Thoracic aorta (tissue), 2 donors: Measurements from ENCODE around the gene SSC5D. TPM values are rescaled to one million over a fixed set of nuclear protein-coding genes. Genes with fewer than 3 reads are reported as not detected.

Experiments
- ATAC-seq: fragments of 150-250 bp; one replicate; pipeline ENCODE4 v1.8.0; 2017; ENCODE audit warnings: low read depth; ENCODE audit not compliant: insufficient number of reproducible peaks, low FRiP score
- DNase-seq: peaks from one replicate; pipeline ENCODE4 v3.0.0-alpha.2; 2020; ENCODE audit warnings: low spot score
- H3K27ac ChIP-seq, 2 donors: fragments of 200-600 bp; sonication (generic); 1 replicate in 1 of 2; 2 replicates in 1 of 2; pipeline ENCODE4 v1.5.1; 2016; ENCODE audit warnings: mild to moderate bottlenecking in 2 of 2, moderate library complexity in 2 of 2
- H3K27me3 ChIP-seq: fragments of 200-600 bp; sonication (generic); replicated peaks from 2 replicates; pipeline ENCODE4 v1.6.0; 2016; ENCODE audit warnings: mild to moderate bottlenecking; ENCODE audit not compliant: insufficient read depth
- H3K36me3 ChIP-seq: fragments of 200-600 bp; sonication (generic); one replicate; pipeline ENCODE4 v1.5.1; 2016
- H3K4me1 ChIP-seq, 2 donors: fragments of 200-600 bp; sonication (generic); 1 replicate in 1 of 2; 2 replicates in 1 of 2; pipeline versions ENCODE4 v1.5.1 to v1.6.0; 2016; ENCODE audit warnings: low read depth in 2 of 2, mild to moderate bottlenecking in 1 of 2; ENCODE audit not compliant: control insufficient read depth in 1 of 2
- H3K4me3 ChIP-seq: fragments of 200-600 bp; sonication (generic); 2 replicates; pipeline ENCODE4 v1.5.1; 2016; ENCODE audit warnings: mild to moderate bottlenecking
- H3K9me3 ChIP-seq: fragments of 200-600 bp; sonication (generic); 2 replicates; pipeline ENCODE4 v1.5.1; 2016
- total RNA-seq, 2 donors: library from RNA; depleted of rRNA; stranded (reverse); fragments of >200 nt; gene quantifications; one replicate each; pipeline versions ENCODE4 v1.1.0 to v1.2.3, GENCODE V29; 2016
- TF ChIP-seq, protein P1 (sequence below): fragments of 200-600 bp; sonication (generic); IDR thresholded peaks from one replicate; pipeline ENCODE4 v1.5.1; 2019; ENCODE audit warnings: antibody characterized with exemption

Gene SSC5D
- total RNA-seq, 2 donors from 2014 or later = 4.3 to 58.3 TPM

DNA sequence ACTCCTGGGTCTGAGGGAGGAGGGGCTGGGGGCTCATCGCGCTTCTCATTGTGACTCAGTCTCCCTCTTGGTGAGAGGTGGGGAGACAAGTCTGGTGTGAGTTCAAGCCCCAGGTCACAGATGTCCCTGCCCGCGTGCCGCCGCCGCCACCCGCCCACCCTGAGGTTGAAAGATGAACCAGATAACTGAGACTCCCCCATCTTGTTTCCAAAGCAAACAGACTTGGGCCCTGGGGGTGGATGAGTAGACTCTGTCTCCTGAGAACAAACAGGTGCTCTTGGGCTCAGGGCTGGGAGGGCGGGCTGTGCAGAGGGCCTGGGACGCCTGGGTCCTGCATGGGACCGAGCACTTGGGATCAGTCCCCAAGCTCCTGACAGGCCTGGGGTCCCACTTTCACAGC lies 48.1 kb downstream of the SSC5D start:
- TF ChIP-seq, protein P1, sequence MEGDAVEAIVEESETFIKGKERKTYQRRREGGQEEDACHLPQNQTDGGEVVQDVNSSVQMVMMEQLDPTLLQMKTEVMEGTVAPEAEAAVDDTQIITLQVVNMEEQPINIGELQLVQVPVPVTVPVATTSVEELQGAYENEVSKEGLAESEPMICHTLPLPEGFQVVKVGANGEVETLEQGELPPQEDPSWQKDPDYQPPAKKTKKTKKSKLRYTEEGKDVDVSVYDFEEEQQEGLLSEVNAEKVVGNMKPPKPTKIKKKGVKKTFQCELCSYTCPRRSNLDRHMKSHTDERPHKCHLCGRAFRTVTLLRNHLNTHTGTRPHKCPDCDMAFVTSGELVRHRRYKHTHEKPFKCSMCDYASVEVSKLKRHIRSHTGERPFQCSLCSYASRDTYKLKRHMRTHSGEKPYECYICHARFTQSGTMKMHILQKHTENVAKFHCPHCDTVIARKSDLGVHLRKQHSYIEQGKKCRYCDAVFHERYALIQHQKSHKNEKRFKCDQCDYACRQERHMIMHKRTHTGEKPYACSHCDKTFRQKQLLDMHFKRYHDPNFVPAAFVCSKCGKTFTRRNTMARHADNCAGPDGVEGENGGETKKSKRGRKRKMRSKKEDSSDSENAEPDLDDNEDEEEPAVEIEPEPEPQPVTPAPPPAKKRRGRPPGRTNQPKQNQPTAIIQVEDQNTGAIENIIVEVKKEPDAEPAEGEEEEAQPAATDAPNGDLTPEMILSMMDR = no peak
- Histone ChIP-seq H3K36me3 (no peaks in the 10 kb centered on the region), H3K27ac (no peak overlapping the region), H3K27me3 (no peaks in the 10 kb centered on the region), H3K4me1 (no peaks in the 10 kb centered on the region), H3K4me3 (no peak overlapping the region), H3K9me3 (no peaks in the 10 kb centered on the region)
- ATAC-seq = no peak
- no peak for DNase-seq

DNA sequence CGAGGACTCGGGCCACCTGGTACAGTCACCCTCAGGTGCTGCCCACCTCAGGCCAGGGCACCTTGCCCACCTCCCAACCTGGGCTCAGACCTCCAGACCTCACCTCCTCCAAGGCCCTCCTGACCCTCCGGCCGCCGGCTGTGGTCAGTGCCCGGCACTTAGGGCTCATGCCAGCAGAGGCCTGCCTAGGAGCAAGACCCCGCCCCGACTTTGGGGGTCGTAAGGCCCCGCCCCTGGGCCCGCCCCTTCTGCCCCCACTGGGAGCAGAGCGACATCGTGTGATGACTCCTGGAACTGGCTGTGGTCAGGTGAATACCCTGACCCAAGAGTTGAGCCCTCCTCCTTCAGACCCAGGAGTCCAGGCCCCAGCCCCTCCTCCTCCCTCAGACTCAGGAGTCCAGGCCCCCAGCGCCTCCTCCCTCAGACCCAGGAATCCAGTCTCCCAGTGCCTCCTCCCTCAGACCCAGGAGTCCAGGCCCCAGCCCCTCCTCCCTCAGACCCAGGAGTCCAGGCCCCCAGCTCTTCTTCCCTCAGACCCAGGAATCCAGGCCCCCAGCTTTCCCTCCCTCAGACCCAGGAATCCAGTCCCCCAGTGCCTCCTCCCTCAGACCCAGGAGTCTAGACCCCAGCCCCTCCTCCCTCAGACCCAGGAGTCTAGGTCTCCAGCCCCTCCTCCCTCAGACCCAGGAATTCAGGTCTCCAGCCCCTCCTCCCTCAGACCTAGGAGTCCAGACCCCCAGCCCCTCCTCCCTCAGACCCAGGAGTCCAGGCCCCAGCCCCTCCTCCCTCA lies 48.9 kb downstream of the SSC5D start, which contains the start of gene SBK2:
TSS of gene SBK2 (minus strand) at position 183 of the 790 bp plus-strand sequence. CDS start 839 bp downstream, outside the sequence.
- no peaks in the 10 kb centered on the region for H3K4me1 ChIP-seq
- no peaks in the 10 kb centered on the region for H3K27me3 ChIP-seq
- H3K27ac ChIP-seq = no peak within 1 kb of the TSS
- TF ChIP-seq, protein P1 = no peak
- H3K4me3 ChIP-seq = no peak within 1 kb of the TSS
- H3K9me3 ChIP-seq = no peaks in the 10 kb centered on the region
- no peaks in the 10 kb centered on the region for H3K36me3 ChIP-seq
- DNase-seq = no peak
- no peak for ATAC-seq

DNA sequence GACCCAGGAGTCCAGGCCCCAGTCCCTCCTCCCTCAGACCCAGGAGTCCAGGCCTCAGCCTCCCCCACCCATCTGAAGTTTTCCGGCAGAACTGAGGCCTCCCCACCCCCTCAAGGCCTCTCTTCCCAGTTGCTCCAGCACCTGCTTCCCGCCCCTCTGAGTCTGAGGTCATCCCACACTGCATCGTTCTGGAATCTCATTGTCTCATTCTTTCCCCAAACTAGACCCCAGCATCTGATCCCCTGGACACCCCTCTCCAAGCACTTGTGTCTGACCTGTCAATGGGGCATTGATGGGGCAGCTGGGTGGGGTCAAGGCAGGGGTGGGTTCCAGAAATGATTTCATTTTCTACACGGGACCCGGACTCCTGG lies 49.5 kb downstream of the SSC5D start:
- H3K4me3 ChIP-seq = no peak overlapping the region
- no peak for DNase-seq
- no peaks in the 10 kb centered on the region for H3K4me1 ChIP-seq
- no peaks in the 10 kb centered on the region for H3K36me3 ChIP-seq
- no peak for ATAC-seq
- H3K27ac ChIP-seq = no peak overlapping the region
- no peaks in the 10 kb centered on the region for H3K9me3 ChIP-seq
- no peaks in the 10 kb centered on the region for H3K27me3 ChIP-seq
- TF ChIP-seq, protein P1 = no peak

DNA sequence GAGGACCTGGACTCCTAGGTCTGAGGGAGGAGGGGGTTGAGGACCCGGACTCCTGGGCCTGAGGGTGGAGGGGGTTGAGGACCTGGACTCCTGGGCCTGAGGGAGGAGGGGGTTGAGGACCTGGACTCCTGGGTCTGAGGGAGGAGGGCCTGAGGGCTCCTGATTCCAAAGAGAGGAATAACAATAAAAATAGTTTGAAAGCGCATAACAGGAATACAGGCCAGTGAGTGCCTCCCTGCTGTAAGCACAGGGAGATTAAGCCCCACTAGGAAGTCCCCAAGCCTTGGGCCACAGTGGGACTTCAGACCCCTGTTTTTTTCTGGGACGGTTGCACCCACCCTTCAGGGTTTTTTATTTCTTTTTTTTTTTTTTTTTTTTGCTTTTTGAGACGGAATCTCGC lies 49.9 kb downstream of the SSC5D start:
- no peaks in the 10 kb centered on the region for H3K36me3 ChIP-seq
- DNase-seq = no peak
- TF ChIP-seq, protein P1 = no peak
- H3K27ac ChIP-seq = no peak overlapping the region
- H3K27me3 ChIP-seq = no peaks in the 10 kb centered on the region
- no peaks in the 10 kb centered on the region for H3K4me1 ChIP-seq
- ATAC-seq = no peak
- H3K9me3 ChIP-seq = no peaks in the 10 kb centered on the region
- no peak overlapping the region for H3K4me3 ChIP-seq

DNA sequence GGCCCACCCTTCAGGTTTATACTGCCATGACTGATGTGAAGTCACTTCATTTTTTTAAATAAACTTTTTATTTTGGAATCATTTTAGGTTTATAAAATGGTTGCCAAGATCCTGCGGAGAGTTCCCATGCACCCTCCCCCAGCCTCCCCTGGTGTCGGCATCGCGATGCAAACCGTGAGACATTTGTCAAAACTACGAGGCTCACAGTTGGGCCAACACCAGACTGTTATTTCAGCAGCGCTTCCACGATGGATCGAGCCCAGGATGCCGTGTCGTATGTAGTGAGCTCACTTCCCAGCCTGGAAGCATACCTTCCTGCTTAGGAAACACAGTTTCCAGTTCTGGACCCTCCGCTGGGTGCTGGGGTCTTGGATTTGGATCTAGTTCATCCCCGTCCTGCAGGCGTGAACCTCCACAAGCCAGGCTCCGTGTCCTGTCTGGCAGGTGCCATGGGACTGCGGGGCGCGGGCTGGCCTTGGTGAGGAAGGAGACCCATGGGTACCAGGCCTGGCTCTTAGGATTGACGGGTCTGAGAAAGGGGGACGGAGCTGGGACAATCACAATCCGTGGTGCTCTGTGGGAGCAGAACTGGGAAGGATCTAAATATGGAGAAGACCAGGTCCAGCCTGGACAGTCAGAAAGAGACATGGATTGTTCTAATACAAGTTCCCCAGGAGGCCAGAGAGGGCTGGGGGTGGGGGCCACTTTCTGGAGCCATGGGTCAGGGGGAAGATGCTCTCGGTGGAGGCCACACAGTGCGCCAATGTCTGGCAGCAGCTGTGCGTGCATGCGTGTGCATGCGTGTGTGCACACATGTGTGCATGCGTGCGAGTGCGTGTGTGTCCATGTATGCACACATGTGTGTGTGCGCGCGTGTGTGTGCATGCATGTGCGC lies 51.1 kb downstream of the SSC5D start:
- Histone ChIP-seq H3K4me1 (no peaks in the 10 kb centered on the region), H3K4me3 (no peak overlapping the region), H3K36me3 (no peaks in the 10 kb centered on the region), H3K27me3 (no peaks in the 10 kb centered on the region), H3K9me3 (no peaks in the 10 kb centered on the region), H3K27ac (no peak overlapping the region)
- ATAC-seq = no peak
- DNase-seq = no peak
- TF ChIP-seq, protein P1 = no peak
